T-helper 1 cell treated with Interleukin-12 subunit alpha and Interleukin-12 subunit beta and Interleukin-4 antibody, amounts not matched to agents 30 μg/mL and 1 μg/mL, for 36 hours (primary cell): Measurements from ENCODE around the gene AHSA1.
"Not testable (repeated sequence)": the region's sequence is repeated elsewhere in the genome, so short reads cannot be mapped to it uniquely, and the experiment has no call there.

Experiments used
- H3K27ac Mint-ChIP-seq: one replicate; pipeline ENCODE4 v1.8.0; 2021; ENCODE audit warnings: mild to moderate bottlenecking, mixed read lengths
- H3K27me3 Mint-ChIP-seq: one replicate; pipeline ENCODE4 v1.8.0; 2021; ENCODE audit warnings: low read depth, mixed read lengths
- H3K36me3 Mint-ChIP-seq: one replicate; pipeline ENCODE4 v1.8.0; 2021; ENCODE audit warnings: low read depth, mixed read lengths
- H3K4me1 Mint-ChIP-seq: one replicate; pipeline ENCODE4 v1.8.0; 2021; ENCODE audit warnings: low read depth, mixed read lengths
- H3K4me3 Mint-ChIP-seq: one replicate; pipeline ENCODE4 v1.8.0; 2021; ENCODE audit warnings: mild to moderate bottlenecking, moderate library complexity, mixed read lengths
- H3K9me3 Mint-ChIP-seq: one replicate; pipeline ENCODE4 v1.8.0; 2021; ENCODE audit warnings: mixed read lengths

AHSA1 gene

GRCh38 chr14:77457522-77458248, at the start of gene AHSA1, which contains the start of gene VIPAS39:
Gene AHSA1, plus strand, starts transcription at chr14:77458093. Its CDS starts 97 bp downstream, at chr14:77458190.
Gene VIPAS39, minus strand, starts transcription at chr14:77457601. Its CDS starts 3,499 bp downstream, at chr14:77454102.
- H3K27me3 Mint-ChIP-seq: no peaks in the 10 kb centered on the region
- H3K4me3 Mint-ChIP-seq: peak within 1 kb of the TSS; percentile 100
- H3K9me3 Mint-ChIP-seq: no peaks in the 10 kb centered on the region
- peak within 1 kb of the TSS; percentile 99 for H3K27ac Mint-ChIP-seq
- H3K4me1 Mint-ChIP-seq: peaks cover 34% of the 10 kb centered on the region
- peaks cover 31% of the 10 kb centered on the region for H3K36me3 Mint-ChIP-seq

- Mint-ChIP-seq H3K27me3 (no peaks in the 10 kb centered on the region), H3K4me3 (no peak overlapping the region)
These were observed 48.8 kb upstream of the AHSA1 start for GRCh38 chr14:77409131-77409533.

GRCh38 chr14:77415403-77416030, 42.4 kb upstream of the AHSA1 start:
- not testable (repeated sequence) for H3K4me1 Mint-ChIP-seq, H3K4me3 Mint-ChIP-seq, H3K36me3 Mint-ChIP-seq, H3K27me3 Mint-ChIP-seq, H3K27ac Mint-ChIP-seq
- H3K9me3 Mint-ChIP-seq: peaks cover 15% of the 10 kb centered on the region

More at GRCh38 chr14:77409131-77409533, 48.8 kb upstream of the AHSA1 start:
- no peaks in the 10 kb centered on the region for H3K9me3 Mint-ChIP-seq
- peaks cover 15% of the 10 kb centered on the region for H3K4me1 Mint-ChIP-seq
- H3K27ac Mint-ChIP-seq: no peak overlapping the region
- no peaks in the 10 kb centered on the region for H3K36me3 Mint-ChIP-seq

GRCh38 chr14:77416098-77416497, 41.8 kb upstream of the AHSA1 start:
- not testable (repeated sequence) for H3K4me3 Mint-ChIP-seq, H3K27ac Mint-ChIP-seq, H3K27me3 Mint-ChIP-seq, H3K36me3 Mint-ChIP-seq, H3K4me1 Mint-ChIP-seq
- H3K9me3 Mint-ChIP-seq: peaks cover 16% of the 10 kb centered on the region

- no peaks in the 10 kb centered on the region for H3K4me1 Mint-ChIP-seq
- peaks cover 14% of the 10 kb centered on the region for H3K36me3 Mint-ChIP-seq
- H3K27me3 Mint-ChIP-seq: peaks cover 3% of the 10 kb centered on the region
- no peak overlapping the region for H3K27ac Mint-ChIP-seq
- H3K9me3 Mint-ChIP-seq: peaks cover 16% of the 10 kb centered on the region
- H3K4me3 Mint-ChIP-seq: no peak overlapping the region
These were observed 41.1 kb upstream of the AHSA1 start for GRCh38 chr14:77416836-77417235.

- no peak overlapping the region for H3K4me3 Mint-ChIP-seq
- H3K36me3 Mint-ChIP-seq: peaks cover 35% of the 10 kb centered on the region
- H3K27me3 Mint-ChIP-seq: peaks cover 3% of the 10 kb centered on the region
- H3K27ac Mint-ChIP-seq: no peak overlapping the region
- H3K4me1 Mint-ChIP-seq: no peaks in the 10 kb centered on the region
- peaks cover 16% of the 10 kb centered on the region for H3K9me3 Mint-ChIP-seq
These were observed 36.7 kb upstream of the AHSA1 start for GRCh38 chr14:77421201-77421600.

GRCh38 chr14:77423423-77423822, 34.5 kb upstream of the AHSA1 start, which contains the start of gene NOXRED1:
Gene NOXRED1, minus strand, starts transcription at chr14:77423523. Its CDS starts 634 bp downstream, at chr14:77422889.
- no peaks in the 10 kb centered on the region for H3K27me3 Mint-ChIP-seq
- H3K27ac Mint-ChIP-seq: no peak within 1 kb of the TSS
- no peaks in the 10 kb centered on the region for H3K4me1 Mint-ChIP-seq
- peaks cover 16% of the 10 kb centered on the region for H3K9me3 Mint-ChIP-seq
- H3K36me3 Mint-ChIP-seq: peaks cover 49% of the 10 kb centered on the region
- no peak within 1 kb of the TSS for H3K4me3 Mint-ChIP-seq

GRCh38 chr14:77424862-77425261, 33.0 kb upstream of the AHSA1 start:
- H3K36me3 Mint-ChIP-seq: peaks cover 55% of the 10 kb centered on the region
- no peaks in the 10 kb centered on the region for H3K4me1 Mint-ChIP-seq
- no peak overlapping the region for H3K27ac Mint-ChIP-seq
- peaks cover 7% of the 10 kb centered on the region for H3K9me3 Mint-ChIP-seq
- H3K4me3 Mint-ChIP-seq: no peak overlapping the region
- no peaks in the 10 kb centered on the region for H3K27me3 Mint-ChIP-seq

GRCh38 chr14:77426396-77426795, 31.5 kb upstream of the AHSA1 start:
- Mint-ChIP-seq H3K4me3 (no peak overlapping the region), H3K36me3 (peaks cover 52% of the 10 kb centered on the region), H3K9me3 (no peaks in the 10 kb centered on the region), H3K27ac (no peak overlapping the region), H3K4me1 (no peaks in the 10 kb centered on the region), H3K27me3 (no peaks in the 10 kb centered on the region)

GRCh38 chr14:77436042-77436441, 21.9 kb upstream of the AHSA1 start:
- Mint-ChIP-seq H3K36me3 (peaks cover 41% of the 10 kb centered on the region), H3K27me3 (no peaks in the 10 kb centered on the region), H3K4me1 (no peaks in the 10 kb centered on the region), H3K9me3 (no peaks in the 10 kb centered on the region), H3K27ac (no peak overlapping the region), H3K4me3 (no peak overlapping the region)

GRCh38 chr14:77438596-77438995, 19.3 kb upstream of the AHSA1 start:
- Mint-ChIP-seq H3K36me3 (peaks cover 52% of the 10 kb centered on the region), H3K9me3 (no peaks in the 10 kb centered on the region), H3K4me3 (no peak overlapping the region), H3K27me3 (no peaks in the 10 kb centered on the region), H3K27ac (no peak overlapping the region), H3K4me1 (no peaks in the 10 kb centered on the region)

GRCh38 chr14:77439861-77440260, 18.0 kb upstream of the AHSA1 start:
- Mint-ChIP-seq H3K36me3 (peaks cover 46% of the 10 kb centered on the region), H3K9me3 (no peaks in the 10 kb centered on the region), H3K27me3 (no peaks in the 10 kb centered on the region), H3K4me3 (no peak overlapping the region), H3K27ac (no peak overlapping the region), H3K4me1 (no peaks in the 10 kb centered on the region)

- H3K36me3 Mint-ChIP-seq: peaks cover 31% of the 10 kb centered on the region
- no peak overlapping the region for H3K4me3 Mint-ChIP-seq
- H3K4me1 Mint-ChIP-seq: no peaks in the 10 kb centered on the region
- H3K9me3 Mint-ChIP-seq: no peaks in the 10 kb centered on the region
- H3K27ac Mint-ChIP-seq: no peak overlapping the region
- no peaks in the 10 kb centered on the region for H3K27me3 Mint-ChIP-seq
These were observed 15.7 kb upstream of the AHSA1 start for GRCh38 chr14:77442196-77442595.

- H3K9me3 Mint-ChIP-seq: no peaks in the 10 kb centered on the region
- H3K36me3 Mint-ChIP-seq: peaks cover 29% of the 10 kb centered on the region
- peaks cover 32% of the 10 kb centered on the region for H3K4me1 Mint-ChIP-seq
- no peak overlapping the region for H3K27ac Mint-ChIP-seq
- no peaks in the 10 kb centered on the region for H3K27me3 Mint-ChIP-seq
- H3K4me3 Mint-ChIP-seq: peak overlapping the region; percentile 100
These were observed 1.8 kb upstream of the AHSA1 start for GRCh38 chr14:77455966-77456640.

- peak overlapping the region; percentile 99 for H3K27ac Mint-ChIP-seq
- H3K27me3 Mint-ChIP-seq: no peaks in the 10 kb centered on the region
- H3K4me1 Mint-ChIP-seq: peaks cover 34% of the 10 kb centered on the region
- no peaks in the 10 kb centered on the region for H3K9me3 Mint-ChIP-seq
- H3K36me3 Mint-ChIP-seq: peaks cover 29% of the 10 kb centered on the region
- H3K4me3 Mint-ChIP-seq: peak overlapping the region; percentile 100
These were observed 775 bp upstream of the AHSA1 start for GRCh38 chr14:77457115-77457521.
